Hypothalamus (tissue), 51 donors: ENCODE results near the gene PACRG.
A peak's percentile ranks its signal among the peaks of the same experiment; 100 is the strongest.

Experiments
- DNase-seq, 51 donors: peaks; one replicate each; lab custom pipeline; 2025; lab: John Stamatoyannopoulos, UW

PACRG gene

GRCh38 chr6:162709431-162709830, 18.3 kb upstream of the PACRG start:
- no peak for DNase-seq

GRCh38 chr6:162710419-162710818, 17.4 kb upstream of the PACRG start:
- no peak for DNase-seq

GRCh38 chr6:162710936-162711335, 16.8 kb upstream of the PACRG start:
- no peak for DNase-seq

GRCh38 chr6:162711376-162711775, 16.4 kb upstream of the PACRG start:
- DNase-seq = no peak

GRCh38 chr6:162712694-162713093, 15.1 kb upstream of the PACRG start:
- DNase-seq = no peak

GRCh38 chr6:162713974-162714780, 13.6 kb upstream of the PACRG start:
- DNase-seq = peak in 1 of 51 donors; percentile 3

GRCh38 chr6:162715601-162716000, 12.2 kb upstream of the PACRG start:
- DNase-seq = no peak

- DNase-seq = no peak
Observed at GRCh38 chr6:162719528-162719927, 8.2 kb upstream of the PACRG start.

- DNase-seq = no peak
Observed at GRCh38 chr6:162721404-162721687, 6.4 kb upstream of the PACRG start.

GRCh38 chr6:162722226-162722625, 5.5 kb upstream of the PACRG start:
- DNase-seq = no peak

- DNase-seq = no peak
Observed at GRCh38 chr6:162722633-162723032, 5.1 kb upstream of the PACRG start.

- peak in 2 of 51 donors; percentile 33 to 47 for DNase-seq
Observed at GRCh38 chr6:162726947-162727321, 840 bp upstream of the PACRG start.

- peak in 12 of 51 donors; percentile 9 to 74 (median 56) for DNase-seq
Observed at GRCh38 chr6:162728197-162728596, 423 bp downstream of the PACRG start.

- no peak for DNase-seq
Observed at GRCh38 chr6:162728706-162729105, 932 bp downstream of the PACRG start.

- DNase-seq = no peak
Observed at GRCh38 chr6:162730502-162730901, 2.7 kb downstream of the PACRG start.

GRCh38 chr6:162733489-162733888, 5.7 kb downstream of the PACRG start:
- DNase-seq = no peak

GRCh38 chr6:162736961-162737360, 9.2 kb downstream of the PACRG start:
- DNase-seq = no peak

GRCh38 chr6:162750776-162751175, 23.0 kb downstream of the PACRG start:
- no peak for DNase-seq

- no peak for DNase-seq
Observed at GRCh38 chr6:162751211-162751859, 23.6 kb downstream of the PACRG start.

- DNase-seq = no peak
Observed at GRCh38 chr6:162753775-162754174, 26.0 kb downstream of the PACRG start.

- no peak for DNase-seq
Observed at GRCh38 chr6:162770136-162770535, 42.4 kb downstream of the PACRG start.

- DNase-seq = no peak
Observed at GRCh38 chr6:162770955-162771354, 43.2 kb downstream of the PACRG start.

GRCh38 chr6:162772466-162772865, 44.7 kb downstream of the PACRG start:
- no peak for DNase-seq
